NCI-H1436 (cell line): Measurements from ENCODE around the gene EFNB2.

Experiments used
- DNase-seq: peaks from one replicate; lab custom pipeline; 2025; lab: John Stamatoyannopoulos, UW

The EFNB2 gene

DNA sequence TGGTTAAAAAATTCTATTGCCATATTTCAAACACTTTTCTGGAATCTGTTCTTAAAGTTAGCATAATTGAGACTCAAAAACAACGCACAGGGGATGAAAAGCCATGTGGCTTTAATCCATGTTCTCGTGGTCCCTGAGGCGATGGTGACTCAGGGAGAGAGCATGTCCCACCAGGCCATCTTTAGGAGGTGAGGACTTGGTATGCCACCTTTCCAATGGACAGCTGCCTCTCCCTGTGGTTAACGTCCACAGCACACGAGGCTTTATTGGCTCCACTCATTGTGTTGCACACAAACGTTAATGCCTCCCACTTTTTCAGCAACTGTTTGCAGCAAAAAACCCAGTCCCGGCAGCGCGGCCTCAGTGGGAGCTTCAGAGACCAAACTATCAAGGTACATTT lies 51.4 kb downstream of the EFNB2 start:
- DNase-seq = no peak

DNA sequence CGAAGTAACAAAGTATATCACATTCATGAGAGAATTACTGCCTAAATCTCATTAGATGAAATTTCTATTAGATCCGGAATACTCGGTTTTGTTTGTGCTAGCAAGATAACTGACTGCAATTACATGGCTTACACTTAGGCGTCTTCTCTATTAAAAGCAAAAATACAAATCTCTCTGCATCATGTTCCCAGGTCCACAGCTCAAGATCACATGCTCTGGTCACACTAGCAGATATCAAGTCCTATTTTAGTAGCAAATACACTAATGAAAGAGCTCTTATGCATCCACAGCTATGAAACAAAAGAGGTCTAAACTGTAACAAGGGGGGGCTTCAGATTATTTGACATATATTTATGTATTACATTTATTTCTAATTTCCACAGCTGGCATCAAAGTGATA lies 53.5 kb downstream of the EFNB2 start:
- DNase-seq = no peak

DNA sequence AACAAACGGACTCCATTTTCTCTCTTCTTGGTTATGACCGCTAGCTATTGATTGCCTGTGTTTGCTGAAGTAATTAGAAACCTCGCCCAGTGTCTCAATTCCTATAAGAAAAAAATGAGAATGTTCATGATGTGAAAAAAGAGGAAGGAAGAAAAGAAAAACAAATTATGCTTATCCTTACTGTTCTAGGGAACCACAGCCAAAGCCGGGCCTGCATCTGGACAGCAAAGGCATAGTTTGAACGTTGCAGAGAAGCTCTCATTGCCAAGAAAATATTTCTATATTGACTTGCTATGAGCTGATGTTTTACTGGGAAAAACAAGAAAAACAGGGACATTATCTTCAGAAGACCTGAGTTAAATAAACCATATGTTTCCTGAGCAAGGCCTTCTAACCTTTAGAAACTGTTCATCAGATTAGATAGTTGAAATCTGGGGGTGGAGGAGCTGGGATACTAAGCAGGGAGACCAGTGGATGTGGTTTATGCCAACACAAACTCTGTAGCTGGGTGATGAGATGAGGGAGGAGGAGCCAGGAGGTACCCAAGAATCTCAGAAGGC lies 55.0 kb downstream of the EFNB2 start:
- DNase-seq = no peak

DNA sequence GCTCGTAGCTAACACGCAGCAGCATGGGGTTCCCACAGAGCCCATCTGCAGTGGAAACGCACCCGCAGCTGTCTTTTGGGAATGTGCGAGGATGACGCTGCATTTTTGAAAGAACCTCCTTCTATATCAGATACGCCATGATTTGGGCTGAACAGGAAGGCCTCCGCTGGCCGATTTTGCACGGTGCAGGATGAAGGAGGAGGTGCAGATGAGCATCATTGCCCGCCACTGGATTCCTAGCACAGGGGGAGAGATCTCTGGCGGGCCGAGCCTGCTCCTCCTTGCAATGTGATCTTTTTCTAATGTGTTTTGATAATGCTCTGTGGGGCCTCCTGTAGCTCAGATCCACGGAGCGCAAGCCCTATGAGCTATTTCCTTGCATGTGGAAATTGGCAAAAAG lies 55.5 kb downstream of the EFNB2 start:
- no peak for DNase-seq

DNA sequence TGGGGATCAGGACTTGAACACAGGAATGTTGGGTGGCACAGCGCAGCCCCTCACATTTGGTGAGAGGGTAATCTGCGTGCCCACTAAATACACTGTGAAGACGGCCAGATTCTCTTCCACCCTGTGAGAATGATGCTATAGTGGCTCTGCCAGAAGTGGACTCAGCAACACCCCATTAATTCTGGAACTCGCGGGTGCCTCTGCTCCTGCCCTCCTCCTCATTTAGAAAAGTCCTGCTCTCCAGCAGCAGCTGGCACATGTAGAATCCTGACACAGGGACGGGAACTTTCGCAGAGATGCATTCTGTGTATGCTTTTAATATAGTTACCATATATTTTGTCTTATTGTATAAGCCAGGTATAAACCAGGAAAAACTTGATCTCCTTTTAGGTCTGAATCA lies 57.3 kb downstream of the EFNB2 start:
- DNase-seq = no peak

DNA sequence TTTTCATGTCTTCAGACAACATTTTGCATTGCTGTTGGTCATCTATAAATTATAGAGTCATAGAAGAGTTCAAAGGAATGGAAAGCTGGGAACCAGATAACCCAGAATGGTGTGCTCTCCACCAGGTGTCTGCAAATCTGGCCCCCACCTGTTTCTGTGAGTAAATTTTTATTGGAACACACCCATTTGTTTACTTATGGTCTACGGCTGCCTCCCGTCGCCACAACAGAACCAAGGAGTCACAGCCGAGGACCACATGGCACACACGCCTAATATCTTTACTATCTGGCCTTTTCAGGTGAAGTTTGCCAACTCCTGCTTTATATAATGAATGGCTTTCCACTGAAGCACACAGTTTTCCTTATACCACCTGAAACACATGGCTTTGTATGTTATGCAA lies 58.2 kb downstream of the EFNB2 start:
- no peak for DNase-seq

DNA sequence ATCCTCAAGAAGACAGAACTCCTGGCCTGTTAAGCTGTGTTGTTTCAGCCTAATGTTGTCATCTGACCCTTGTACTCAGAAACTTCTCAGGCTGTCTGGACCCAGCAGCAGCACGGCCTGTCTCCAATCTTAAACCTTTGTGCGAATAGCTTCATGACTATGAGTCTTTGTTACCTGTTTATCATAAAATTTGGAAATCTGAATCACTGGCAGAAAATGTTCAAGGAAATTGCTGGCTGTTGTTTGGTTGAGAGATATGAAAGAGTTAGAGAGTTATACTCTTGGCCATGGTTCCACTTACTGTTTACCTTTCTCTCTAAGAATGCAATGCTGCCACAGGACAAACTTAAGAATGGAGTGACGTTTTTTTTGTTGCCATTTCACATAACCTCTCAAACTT lies 59.6 kb downstream of the EFNB2 start:
- DNase-seq = no peak

DNA sequence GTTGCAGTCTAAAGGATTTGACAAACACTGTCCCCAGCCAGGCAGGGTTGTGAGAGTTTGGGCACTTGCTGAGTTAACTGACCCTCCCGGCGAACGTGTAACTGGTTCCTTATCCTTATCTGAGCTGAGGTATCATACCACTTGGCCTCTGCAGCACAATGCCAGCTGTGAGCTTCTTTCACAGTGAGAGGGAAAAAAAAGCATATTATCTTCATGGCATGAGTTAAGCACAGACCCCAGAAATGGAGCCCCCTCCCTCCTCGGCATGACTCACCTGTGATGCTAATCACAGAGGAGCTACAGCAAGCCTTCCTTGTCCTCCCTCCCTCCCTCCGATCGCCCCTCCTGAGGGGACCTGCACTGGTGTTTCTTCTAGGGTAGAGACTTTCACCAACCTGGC lies 60.5 kb downstream of the EFNB2 start:
- DNase-seq = no peak

DNA sequence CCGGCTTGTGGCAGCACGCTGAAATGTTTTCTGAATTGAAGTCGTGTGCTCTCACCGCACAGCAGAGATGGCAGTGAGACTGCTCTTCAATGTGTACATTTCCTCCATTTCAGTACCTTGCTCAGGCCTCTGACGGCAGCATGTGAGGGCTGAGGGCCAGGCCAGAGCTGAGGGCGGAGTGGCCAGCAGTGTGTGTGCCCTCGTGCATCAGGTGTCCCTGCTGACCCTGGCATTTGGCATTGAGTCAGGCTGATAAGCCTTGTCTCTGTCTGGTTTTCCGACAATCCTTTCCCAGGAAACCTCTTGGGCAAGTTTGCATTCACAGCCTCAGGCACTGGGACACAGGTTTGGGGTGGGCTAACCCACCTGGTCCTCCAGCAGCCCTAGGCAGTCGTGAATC lies 62.3 kb downstream of the EFNB2 start:
- no peak for DNase-seq

DNA sequence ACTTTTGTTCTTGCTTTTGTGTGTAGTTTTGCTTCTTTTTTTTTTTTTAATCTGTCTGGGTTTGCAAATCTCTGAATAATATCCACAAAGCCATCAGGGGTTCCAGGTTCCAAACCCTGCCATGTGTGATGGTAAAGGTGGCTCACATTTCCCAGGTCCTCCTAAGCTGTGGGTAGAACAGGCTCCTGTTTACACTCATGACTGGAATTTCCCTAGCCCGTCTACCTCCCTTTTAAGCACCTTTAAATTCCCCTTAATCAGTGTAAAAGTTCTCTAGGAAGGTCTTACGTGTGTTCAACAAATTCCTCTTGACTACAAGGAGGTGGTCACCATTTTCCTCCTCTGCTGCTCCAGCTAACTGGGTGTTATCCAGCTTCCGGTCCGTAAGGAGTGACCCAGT lies 62.8 kb downstream of the EFNB2 start:
- DNase-seq = no peak

DNA sequence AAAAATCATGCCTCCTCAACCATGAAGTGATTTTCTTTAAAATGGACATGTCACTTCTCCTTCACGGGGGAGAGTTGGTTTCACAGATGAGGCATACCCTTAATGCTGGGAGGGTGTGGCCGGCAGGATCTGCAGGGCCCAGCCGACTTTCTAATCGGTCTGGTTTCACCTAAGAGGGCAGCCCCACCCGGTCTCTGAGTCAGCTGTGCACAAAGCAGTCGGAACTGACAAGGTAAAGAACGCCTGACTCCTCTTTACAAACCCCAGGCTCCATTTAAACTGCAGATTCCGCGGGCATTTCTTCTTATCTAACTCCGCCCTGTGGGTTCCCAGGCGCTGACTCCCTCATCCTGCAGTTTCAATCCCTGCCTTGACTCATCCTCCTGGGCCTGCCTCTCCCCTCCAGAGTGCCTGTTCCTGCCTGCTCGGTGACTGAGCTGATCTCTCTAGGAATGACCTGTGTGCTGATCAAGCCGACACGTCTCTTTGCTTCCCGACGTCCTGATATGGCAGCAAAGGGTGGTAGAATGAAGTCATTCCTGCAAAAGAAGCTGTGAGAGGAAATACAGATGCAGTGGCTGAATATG lies 63.4 kb downstream of the EFNB2 start:
- DNase-seq = no peak

DNA sequence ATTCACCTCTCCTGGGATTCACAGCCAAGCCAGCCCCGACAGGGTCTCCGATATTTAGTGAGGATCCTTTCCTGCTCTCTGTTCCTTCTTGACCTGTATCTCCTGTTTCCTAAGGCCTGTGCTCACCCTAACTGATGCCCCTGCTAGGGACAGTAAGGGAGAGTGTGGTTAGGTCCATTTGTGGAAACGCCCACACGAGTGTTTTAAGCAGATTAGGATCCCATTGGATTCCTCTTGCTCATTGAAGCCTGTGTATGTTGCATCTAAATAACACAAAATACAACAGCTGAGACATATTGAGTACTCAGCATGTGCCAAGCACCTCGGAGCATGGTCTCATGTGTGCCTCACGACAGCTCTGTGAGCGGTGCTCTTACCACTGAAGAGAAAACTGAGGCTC lies 64.9 kb downstream of the EFNB2 start:
- DNase-seq = no peak

DNA sequence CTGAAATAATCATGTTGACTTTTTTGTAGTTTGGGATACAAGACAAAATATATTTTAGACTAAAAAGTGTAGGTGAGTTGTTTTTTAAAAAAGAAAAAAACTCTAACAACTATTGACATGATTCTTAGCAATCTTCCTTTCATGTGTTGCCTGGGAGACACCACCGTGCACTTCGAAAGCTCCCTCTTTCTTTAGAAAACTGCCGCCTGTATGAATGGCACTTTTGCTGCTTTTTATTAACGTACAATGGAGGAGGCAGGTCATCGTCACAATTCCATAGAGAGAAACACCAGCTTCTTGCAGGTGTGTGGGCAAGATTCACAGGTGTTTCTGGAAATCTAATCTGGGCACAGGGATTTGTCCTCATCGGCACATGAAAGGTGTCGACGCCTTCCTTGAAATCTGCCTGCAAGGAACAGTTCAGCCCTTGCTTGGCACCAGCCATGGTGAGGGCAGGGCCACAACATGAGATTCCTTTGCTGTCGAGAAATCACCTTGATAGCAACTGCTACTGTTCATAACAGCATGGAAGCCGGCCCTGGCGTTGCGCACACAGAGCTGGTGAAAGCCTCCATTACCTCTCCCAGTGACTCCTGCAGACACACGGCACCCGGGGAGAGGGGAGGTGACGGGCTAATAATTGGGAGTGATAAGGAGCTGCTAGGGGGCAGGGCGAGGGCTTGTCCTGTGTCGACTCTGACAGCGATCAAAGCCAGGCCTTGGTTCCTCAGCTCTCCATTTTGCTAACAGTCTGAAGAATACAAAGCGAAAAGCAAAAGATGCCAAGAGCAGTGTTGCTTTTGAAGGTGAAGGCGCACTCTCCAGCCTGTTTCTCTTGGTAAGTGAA lies 66.5 kb downstream of the EFNB2 start:
- no peak for DNase-seq

DNA sequence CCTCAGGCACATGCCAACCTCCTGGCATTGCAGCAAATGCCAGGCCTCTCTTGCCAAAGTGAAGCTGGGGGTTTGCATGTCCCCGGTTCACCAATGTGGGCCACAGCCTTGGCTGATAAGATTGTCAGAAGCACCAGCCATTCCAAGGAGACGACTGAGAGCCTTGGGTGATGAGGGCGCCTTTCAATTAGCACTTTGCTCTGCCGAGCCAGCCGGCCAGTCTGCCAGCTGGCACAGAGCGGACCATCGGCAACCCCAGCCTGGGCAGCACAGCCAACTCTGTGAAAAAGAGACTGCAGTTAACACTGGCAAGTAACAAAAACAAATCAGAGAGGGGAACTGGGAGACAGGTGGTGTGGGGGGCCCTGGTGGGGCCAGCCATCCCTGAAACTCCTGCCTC lies 67.3 kb downstream of the EFNB2 start:
- no peak for DNase-seq

DNA sequence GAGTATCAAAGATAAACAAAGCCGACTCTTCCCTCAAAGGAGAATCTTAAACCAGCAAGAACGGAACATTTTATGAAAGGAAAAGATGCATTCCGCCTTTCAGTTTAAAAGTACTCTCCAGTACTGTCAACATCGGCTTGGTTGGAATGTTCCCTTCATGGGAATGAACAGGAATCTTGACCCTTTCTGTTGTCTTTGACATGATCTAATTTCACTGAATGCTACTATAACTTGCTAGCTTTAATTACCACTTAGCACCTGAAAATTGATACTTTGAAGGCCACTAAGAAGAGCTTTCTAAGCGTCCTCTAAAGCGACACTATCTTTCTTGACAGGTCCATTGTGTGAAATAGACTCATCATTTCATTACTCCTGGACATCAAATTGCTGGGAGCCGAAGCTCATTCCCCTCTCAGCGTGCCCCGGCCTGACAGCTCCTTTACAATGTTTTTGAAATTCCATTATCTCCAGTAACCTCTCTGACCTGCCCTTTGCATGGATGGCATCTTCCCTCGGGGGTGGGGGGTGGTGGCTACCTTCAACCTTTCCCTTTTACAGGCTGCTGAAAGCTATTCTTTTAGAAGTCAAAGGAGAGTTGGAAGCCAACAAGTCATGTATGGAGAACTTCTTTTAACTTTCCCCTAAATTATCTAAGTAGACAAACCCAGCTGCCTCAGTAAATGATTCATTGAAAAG lies 67.9 kb downstream of the EFNB2 start:
- DNase-seq = no peak

DNA sequence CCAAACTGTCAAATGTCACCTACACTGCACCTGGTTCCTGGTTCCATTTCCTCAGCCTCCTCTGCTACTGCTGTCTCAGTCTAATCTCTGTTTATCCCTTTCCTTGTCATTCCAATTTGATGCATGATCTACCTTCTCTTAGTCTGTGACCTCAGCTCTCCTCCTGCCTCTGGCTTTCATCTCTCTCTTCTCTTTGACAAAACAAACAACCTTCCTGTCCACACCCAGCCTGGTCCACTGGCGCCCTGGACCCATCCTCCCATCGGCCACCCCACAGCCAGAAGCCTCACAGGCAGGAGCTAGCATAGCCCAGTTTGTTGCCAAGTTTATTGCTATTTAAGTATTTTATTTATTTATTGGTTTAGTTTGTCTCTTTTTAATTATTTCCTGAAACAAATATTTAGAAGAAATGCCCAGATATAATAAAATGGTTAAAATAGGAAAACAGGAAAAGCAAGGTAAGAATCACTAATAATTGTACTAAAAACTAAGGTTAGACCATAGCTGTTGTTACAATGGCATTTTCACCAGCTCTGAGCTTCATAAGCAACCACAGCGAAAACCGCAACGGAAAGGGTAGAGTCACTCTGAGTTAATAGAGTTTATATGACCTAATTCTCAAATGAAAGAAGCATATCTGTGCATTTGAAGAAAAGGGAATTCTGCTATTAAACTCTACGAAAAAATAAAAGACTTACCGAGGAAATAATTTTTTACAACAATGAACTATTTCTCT lies 68.6 kb downstream of the EFNB2 start:
- no peak for DNase-seq

DNA sequence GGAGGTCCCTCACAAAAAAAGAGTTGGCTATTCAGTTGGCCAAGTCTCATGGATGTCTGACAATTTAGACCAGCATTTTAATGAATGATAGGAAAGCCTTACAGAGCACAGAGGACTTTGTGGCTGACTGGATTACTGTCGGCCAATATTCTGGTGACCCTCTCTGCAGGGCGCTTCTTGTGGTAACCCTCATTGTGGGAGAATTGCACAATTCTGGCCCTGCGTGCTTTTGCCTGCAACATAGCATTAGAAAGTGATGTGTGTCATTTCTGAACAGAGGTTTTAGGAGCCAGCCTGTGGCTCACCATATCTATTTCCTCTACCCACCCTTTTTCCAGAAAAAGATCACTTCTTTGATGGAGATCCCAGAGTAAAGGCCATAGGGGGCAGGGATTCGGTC lies 71.4 kb downstream of the EFNB2 start:
- no peak for DNase-seq

DNA sequence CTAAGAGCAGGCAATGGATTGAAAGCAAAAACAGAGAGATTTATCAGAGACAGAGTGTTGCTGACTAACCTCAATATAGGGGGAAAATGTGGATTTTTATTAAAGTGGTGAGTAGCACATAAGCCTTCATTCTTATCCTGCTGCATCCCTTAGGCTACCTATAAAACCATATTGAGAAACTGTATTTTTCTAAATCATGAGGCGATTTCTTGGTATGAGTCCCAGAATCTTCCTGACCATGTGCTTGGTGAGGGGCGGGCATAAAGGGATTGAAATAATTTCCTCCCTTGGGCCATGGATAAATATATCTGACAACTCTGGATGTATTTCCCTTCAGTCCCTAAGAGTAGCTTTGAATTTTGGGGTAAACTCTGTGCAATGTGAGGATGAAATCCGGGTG lies 72.8 kb downstream of the EFNB2 start:
- DNase-seq = no peak

DNA sequence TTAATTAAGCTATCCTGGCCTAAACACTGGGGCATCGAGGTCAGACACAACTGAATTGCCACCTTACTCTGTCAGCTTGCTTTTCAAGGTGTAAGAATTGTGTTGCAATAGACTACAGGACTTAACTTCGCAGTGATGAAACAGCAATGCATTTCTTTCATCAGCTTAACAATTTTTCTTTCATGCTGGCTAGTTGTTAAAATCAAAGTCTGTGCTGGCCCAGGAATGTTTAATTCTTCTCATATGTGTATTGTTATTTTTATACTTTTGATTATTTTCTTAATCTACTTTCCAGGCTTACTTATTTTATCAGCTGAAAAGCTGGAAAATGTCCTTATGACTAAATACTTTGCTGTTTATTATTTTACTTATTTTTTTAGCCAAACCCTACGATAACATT lies 79.7 kb downstream of the EFNB2 start:
- no peak for DNase-seq

DNA sequence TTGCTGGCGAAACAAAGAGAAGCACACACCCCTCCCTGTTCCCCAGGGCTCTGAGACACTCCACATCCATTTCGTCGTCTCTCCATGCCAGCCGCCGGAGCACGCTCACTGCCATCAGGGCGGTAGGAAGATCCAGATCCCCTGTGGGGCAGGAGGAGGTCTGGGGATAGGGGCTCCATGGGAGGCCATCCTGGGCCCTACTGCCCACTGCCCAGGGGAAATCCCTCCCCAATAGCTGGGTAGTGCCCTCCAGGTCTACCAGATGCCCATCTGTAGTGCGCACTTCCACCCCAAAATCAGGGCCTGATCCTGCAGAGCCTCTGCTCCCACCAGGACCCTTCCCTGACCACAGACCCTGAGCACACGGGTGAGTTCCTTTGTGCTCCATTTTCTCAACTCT lies 80.3 kb downstream of the EFNB2 start:
- no peak for DNase-seq

DNA sequence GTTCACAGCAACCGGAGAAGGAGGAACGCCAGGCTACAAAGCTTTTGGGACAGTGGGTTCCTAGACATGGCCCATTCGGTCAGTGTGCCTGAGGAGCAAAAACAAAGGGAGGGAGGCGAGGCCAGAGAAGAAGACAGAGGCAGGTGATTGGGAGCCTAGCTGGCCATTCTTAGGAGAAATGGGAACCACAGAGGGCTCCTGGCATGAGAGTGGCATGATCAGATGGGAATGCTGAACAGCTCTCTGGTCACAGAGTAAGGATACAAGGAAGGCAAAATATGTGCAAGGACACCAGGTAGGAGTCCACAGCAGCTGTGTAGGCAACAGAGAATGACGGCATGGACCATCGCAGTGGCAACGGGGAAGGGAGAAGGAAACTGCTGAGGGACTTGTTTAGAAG lies 82.4 kb downstream of the EFNB2 start:
- no peak for DNase-seq

DNA sequence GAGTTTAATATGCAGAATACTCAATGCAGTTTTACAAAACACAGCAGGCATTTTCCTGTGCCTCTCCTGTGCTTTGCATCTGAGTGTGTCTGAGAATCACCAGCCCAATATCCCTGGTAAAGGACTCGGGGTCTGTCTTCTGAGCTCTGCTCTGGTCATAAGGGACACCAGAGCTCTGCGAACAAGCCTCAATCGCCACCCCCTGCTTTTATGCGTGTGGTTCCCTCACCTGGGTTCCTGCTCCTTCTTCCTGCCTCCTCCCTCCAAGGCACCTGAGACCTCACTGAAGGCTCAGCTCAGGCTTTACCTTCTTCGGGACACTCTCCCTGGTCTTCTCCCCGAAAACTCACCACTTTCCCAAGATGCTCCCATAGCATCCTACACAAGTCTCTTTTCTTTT lies 84.5 kb downstream of the EFNB2 start:
- no peak for DNase-seq
